GM10266 (cell line): ENCODE data around the gene POPDC2.

Source experiments
- DNase-seq: peaks from one replicate; pipeline ENCODE4 v3.0.0; 2012; ENCODE audit errors: extremely low spot score
- CTCF ChIP-seq: IDR thresholded peaks from 2 replicates; pipeline ENCODE4 v1.5.1; 2012; ENCODE audit warnings: mild to moderate bottlenecking, low read depth; ENCODE audit not compliant: control insufficient read depth, insufficient read depth; ENCODE audit errors: missing control alignments

The POPDC2 gene

GRCh38 chr3:119658994-119659393 lies 1.4 kb downstream of the POPDC2 start:
- DNase-seq, result no peak
- TF ChIP-seq CTCF, result no peak

GRCh38 chr3:119657887-119658702 lies 2.3 kb downstream of the POPDC2 start:
- no peak for DNase-seq
- TF ChIP-seq CTCF, result no peak

- DNase-seq, result no peak
- TF ChIP-seq CTCF, result no peak
Observed at GRCh38 chr3:119653876-119654275, 6.5 kb downstream of the POPDC2 start.

GRCh38 chr3:119652306-119653033 lies 7.9 kb downstream of the POPDC2 start:
- DNase-seq, result no peak

GRCh38 chr3:119649761-119650160 lies 10.6 kb downstream of the POPDC2 start:
- TF ChIP-seq CTCF, result no peak
- DNase-seq, result no peak

More at GRCh38 chr3:119652306-119653033, 7.9 kb downstream of the POPDC2 start:
- no peak for TF ChIP-seq CTCF

- no peak for TF ChIP-seq CTCF
- DNase-seq, result no peak
Observed at GRCh38 chr3:119647843-119648575, 12.4 kb downstream of the POPDC2 start.
